ENCODE data around the gene CNPY1. TPM values are rescaled to one million over a fixed set of nuclear protein-coding genes. Genes with fewer than 3 reads are reported as not detected.

Gene CNPY1
- total and polyA plus RNA-seq, 2 experiments from 2014 or later, result not detected

GRCh38 chr7:155495440-155496248 is 50.7 kb downstream of the CNPY1 start:
- H3K4me2 ChIP-seq (ENCODE audit: unreplicated experiment), result no peak overlapping the region
- H3K9ac ChIP-seq, result no peak overlapping the region
- no peak overlapping the region for H3K27ac ChIP-seq
- H3K27me3 ChIP-seq (replicated peaks; ENCODE audit: insufficient read depth), result peaks cover 15% of the 10 kb centered on the region
- TF ChIP-seq EZH2 (IDR thresholded peaks at IDR 0.05; ENCODE audit: insufficient read depth, poor library complexity, severe bottlenecking), result no peak
- TF ChIP-seq EZH2phosphoT487 (IDR thresholded peaks at IDR 0.05; ENCODE audit: insufficient read depth, low read depth), result no peak
- H3K4me3 ChIP-seq, result no peak overlapping the region
- in situ Hi-C loops (cut with MboI), result no loop called here
- DNase-seq, result no peak
- no peaks in the 10 kb centered on the region for H3K9me2 ChIP-seq (ENCODE audit: insufficient read depth)
- no peaks in the 10 kb centered on the region for H3K36me3 ChIP-seq (ENCODE audit: low read depth)
- no peaks in the 10 kb centered on the region for H3F3A ChIP-seq (ENCODE audit: insufficient read depth)
- no peaks in the 10 kb centered on the region for H3K9me3 ChIP-seq (ENCODE audit: low read depth)
- no peak overlapping the region for H2AFZ ChIP-seq
- no peaks in the 10 kb centered on the region for H3K4me1 ChIP-seq (ENCODE audit: insufficient read depth)
- WGBS, 2 experiments (ENCODE audit: low coverage in 1 of 2, low lambda C conversion rate in 2 of 2, missing lambda C conversion rate in 2 of 2), result 46 to 55% methylated on average over 12 to 13 of the region's 13 CpGs
- no peaks in the 10 kb centered on the region for H4K20me1 ChIP-seq (ENCODE audit: insufficient read depth)
- no peaks in the 10 kb centered on the region for H3K79me2 ChIP-seq (ENCODE audit: insufficient read depth)

DNA sequence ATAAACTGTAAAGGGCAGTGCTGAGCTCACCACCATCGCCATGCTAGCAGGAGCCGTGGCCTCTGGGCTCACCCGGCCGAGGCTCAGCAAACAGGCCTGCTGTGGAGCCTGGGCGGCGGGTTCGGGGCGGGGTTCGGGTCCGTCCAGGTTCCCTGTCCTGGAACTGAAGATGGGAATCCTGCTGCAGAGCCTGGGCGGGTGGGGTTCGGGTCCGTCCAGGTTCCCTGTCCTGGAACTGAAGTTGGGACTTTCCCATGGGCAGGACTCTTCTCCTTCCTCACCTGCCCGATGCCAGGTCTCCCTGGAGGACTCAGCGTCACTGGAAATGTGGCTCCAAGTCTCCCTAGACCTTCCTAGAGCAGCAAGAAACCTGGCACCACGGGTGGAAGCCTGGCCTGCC is 51.8 kb downstream of the CNPY1 start:
- in situ Hi-C loops (cut with MboI), result no loop called here
- no peaks in the 10 kb centered on the region for H3K4me1 ChIP-seq (ENCODE audit: insufficient read depth)
- DNase-seq, result no peak

DNA sequence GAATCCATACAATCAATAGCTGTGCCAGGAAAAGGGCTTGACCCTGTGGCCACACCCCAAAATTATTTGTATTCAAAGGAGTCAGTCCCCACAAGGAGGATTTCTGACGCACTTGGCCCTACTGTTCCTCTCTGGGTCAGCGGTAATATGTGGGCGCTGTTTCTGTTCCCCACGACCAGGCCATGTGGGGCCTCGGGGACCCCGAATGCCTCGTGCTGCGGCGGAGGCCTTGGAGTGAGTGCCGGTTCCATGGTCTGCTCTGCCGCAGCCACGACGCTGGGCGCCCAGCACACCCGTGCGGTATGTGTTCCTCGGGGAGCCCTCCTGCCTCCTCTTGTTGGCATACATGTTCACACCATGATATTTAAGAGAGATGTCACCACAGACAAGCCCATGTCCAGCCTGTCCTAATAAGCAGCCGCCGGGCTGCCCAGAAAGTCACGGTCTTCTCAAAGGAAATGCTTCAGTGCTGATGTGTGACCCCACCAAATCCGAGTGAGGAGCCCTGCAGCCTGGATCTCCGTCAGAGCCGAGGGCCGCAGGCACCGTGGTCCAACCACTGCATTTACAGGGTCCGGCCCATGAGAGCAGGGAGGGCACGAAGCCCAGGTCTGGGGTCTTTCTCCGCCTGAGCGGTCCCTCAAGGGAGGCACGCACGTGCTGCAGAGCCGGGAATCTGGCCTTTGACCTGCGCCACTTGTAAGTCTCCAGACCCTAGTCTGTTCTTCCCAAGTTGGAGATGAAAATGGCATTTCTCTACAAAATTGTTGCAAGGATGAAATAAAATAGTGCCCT is 52.4 kb downstream of the CNPY1 start:
- H3K4me3 ChIP-seq, result no peak overlapping the region
- H3K27me3 ChIP-seq (replicated peaks; ENCODE audit: insufficient read depth), result peaks cover 7% of the 10 kb centered on the region; the same call in 1 of the 2 replicates
- no peak overlapping the region for H3K4me2 ChIP-seq (ENCODE audit: unreplicated experiment)
- no peaks in the 10 kb centered on the region for H3K4me1 ChIP-seq (ENCODE audit: insufficient read depth)
- no peak overlapping the region for H3K27ac ChIP-seq
- TF ChIP-seq EZH2 (IDR thresholded peaks at IDR 0.05; ENCODE audit: insufficient read depth, poor library complexity, severe bottlenecking) (no peak), EZH2phosphoT487 (IDR thresholded peaks at IDR 0.05; ENCODE audit: insufficient read depth, low read depth) (no peak)
- in situ Hi-C loops (cut with MboI), result no loop called here
- H3K79me2 ChIP-seq (ENCODE audit: insufficient read depth), result no peaks in the 10 kb centered on the region
- no peaks in the 10 kb centered on the region for H3K9me2 ChIP-seq (ENCODE audit: insufficient read depth)
- no peak overlapping the region for H3K9ac ChIP-seq
- H3K36me3 ChIP-seq (ENCODE audit: low read depth), result no peaks in the 10 kb centered on the region
- no peak overlapping the region for H2AFZ ChIP-seq
- no peaks in the 10 kb centered on the region for H4K20me1 ChIP-seq (ENCODE audit: insufficient read depth)
- H3K9me3 ChIP-seq (ENCODE audit: low read depth), result no peaks in the 10 kb centered on the region
- H3F3A ChIP-seq (ENCODE audit: insufficient read depth), result no peaks in the 10 kb centered on the region
- 65 to 67% methylated on average over 30 to 33 of the region's 33 CpGs for WGBS, 2 experiments (ENCODE audit: low coverage in 1 of 2, low lambda C conversion rate in 2 of 2, missing lambda C conversion rate in 2 of 2)
- no peak for DNase-seq

More for the DNA sequence above, 51.8 kb downstream of the CNPY1 start:
- H3K27ac ChIP-seq, result no peak overlapping the region
- no peak overlapping the region for H3K9ac ChIP-seq
- H3K36me3 ChIP-seq (ENCODE audit: low read depth), result no peaks in the 10 kb centered on the region
- no peaks in the 10 kb centered on the region for H3K79me2 ChIP-seq (ENCODE audit: insufficient read depth)
- no peak overlapping the region for H2AFZ ChIP-seq
- H3K4me3 ChIP-seq, result no peak overlapping the region
- H3K27me3 ChIP-seq (replicated peaks; ENCODE audit: insufficient read depth), result peaks cover 8% of the 10 kb centered on the region; the same call in 1 of the 2 replicates
- no peaks in the 10 kb centered on the region for H4K20me1 ChIP-seq (ENCODE audit: insufficient read depth)
- H3K9me2 ChIP-seq (ENCODE audit: insufficient read depth), result no peaks in the 10 kb centered on the region
- H3K4me2 ChIP-seq (ENCODE audit: unreplicated experiment), result no peak overlapping the region
- WGBS, 2 experiments (ENCODE audit: low coverage in 1 of 2, low lambda C conversion rate in 2 of 2, missing lambda C conversion rate in 2 of 2), result 60 to 71% methylated on average over 15 to 16 of the region's 16 CpGs
- H3F3A ChIP-seq (ENCODE audit: insufficient read depth), result no peaks in the 10 kb centered on the region
- no peak for TF ChIP-seq EZH2 (IDR thresholded peaks at IDR 0.05; ENCODE audit: insufficient read depth, poor library complexity, severe bottlenecking)
- TF ChIP-seq EZH2phosphoT487 (IDR thresholded peaks at IDR 0.05; ENCODE audit: insufficient read depth, low read depth), result no peak
- H3K9me3 ChIP-seq (ENCODE audit: low read depth), result no peaks in the 10 kb centered on the region

- no peak overlapping the region for H3K27ac ChIP-seq
- no peaks in the 10 kb centered on the region for H3K4me1 ChIP-seq (ENCODE audit: insufficient read depth)
- H3K4me2 ChIP-seq (ENCODE audit: unreplicated experiment), result no peak overlapping the region
- no peaks in the 10 kb centered on the region; the same call in 1 of the 2 replicates for H3K27me3 ChIP-seq (replicated peaks; ENCODE audit: insufficient read depth)
- no peaks in the 10 kb centered on the region for H3F3A ChIP-seq (ENCODE audit: insufficient read depth)
- no peaks in the 10 kb centered on the region for H3K79me2 ChIP-seq (ENCODE audit: insufficient read depth)
- H3K9me3 ChIP-seq (ENCODE audit: low read depth), result no peaks in the 10 kb centered on the region
- H3K36me3 ChIP-seq (ENCODE audit: low read depth), result no peaks in the 10 kb centered on the region
- in situ Hi-C loops (cut with MboI), result no loop called here
- TF ChIP-seq EZH2 (IDR thresholded peaks at IDR 0.05; ENCODE audit: insufficient read depth, poor library complexity, severe bottlenecking) (no peak), EZH2phosphoT487 (IDR thresholded peaks at IDR 0.05; ENCODE audit: insufficient read depth, low read depth) (no peak)
- H3K9me2 ChIP-seq (ENCODE audit: insufficient read depth), result no peaks in the 10 kb centered on the region
- H2AFZ ChIP-seq, result peak overlapping the region; percentile 94; the same call in 1 of the 2 replicates
- no peak for DNase-seq
- H3K9ac ChIP-seq, result no peak overlapping the region
- no peak overlapping the region for H3K4me3 ChIP-seq
- no peaks in the 10 kb centered on the region for H4K20me1 ChIP-seq (ENCODE audit: insufficient read depth)
- 41 to 52% methylated on average over 11 of the region's 11 CpGs for WGBS, 2 experiments (ENCODE audit: low coverage in 1 of 2, low lambda C conversion rate in 2 of 2, missing lambda C conversion rate in 2 of 2)
These were observed 54.5 kb downstream of the CNPY1 start for GRCh38 chr7:155491812-155492211.
